Caco-2 (cell line): ENCODE measurements around the gene PKHD1. TPM values are rescaled to one million over a fixed set of nuclear protein-coding genes. Genes with fewer than 3 reads are reported as not detected.

Experiments
- BruUV-seq: library from RNA; stranded (reverse); fragments of 400-500 nt; replicated peaks from 2 replicates; lab custom pipeline; 2021; lab: Mats Ljungman, UMichigan
- CTCF ChIA-PET: fragments of 300-600 bp; sonication (Branson Sonifier 250); formaldehyde crosslinking; loops from one replicate; lab custom pipeline; 2022; ENCODE audit warnings: antibody characterized with exemption; lab: Charles Lee
- POLR2A ChIA-PET: fragments of 300-600 bp; sonication (Branson Sonifier 250); formaldehyde crosslinking; loops from one replicate; lab custom pipeline; 2022; ENCODE audit warnings: antibody characterized with exemption; lab: Charles Lee
- DNase-seq, 2 experiments: peaks; one replicate each; pipeline versions ENCODE4 v3.0.0 to v3.0.0-alpha.2; 2020 to 2022
- H3K27me3 ChIP-seq: replicated peaks from 2 replicates; pipeline ENCODE4 v1.6.0; 2011; ENCODE audit warnings: low read length; ENCODE audit not compliant: control insufficient read depth, insufficient read depth
- H3K36me3 ChIP-seq: 2 replicates; pipeline ENCODE4 v1.5.1; 2011; ENCODE audit warnings: low read length; ENCODE audit not compliant: control insufficient read depth, insufficient read depth
- H3K4me1 ChIP-seq: fragments of 250-450 bp; sonication (Bioruptor Pico); 2 replicates; pipeline ENCODE4 v1.5.1; 2020; ENCODE audit warnings: mild to moderate bottlenecking
- H3K4me3 ChIP-seq: 2 replicates; pipeline ENCODE4 v1.5.1; 2011; ENCODE audit warnings: low read depth, mild to moderate bottlenecking, control low read depth, low read length
- H3K9me3 ChIP-seq: fragments of 250-450 bp; sonication (Bioruptor Pico); 2 replicates; pipeline ENCODE4 v1.5.1; 2020; ENCODE audit warnings: mild to moderate bottlenecking, moderate library complexity
- H3K27ac Mint-ChIP-seq: one replicate; pipeline ENCODE4 v1.8.0; 2022; ENCODE audit warnings: mixed read lengths; ENCODE audit not compliant: unreplicated experiment
- H3K27me3 Mint-ChIP-seq: one replicate; pipeline ENCODE4 v1.8.0; 2022; ENCODE audit warnings: mixed read lengths; ENCODE audit not compliant: insufficient read depth, unreplicated experiment
- H3K36me3 Mint-ChIP-seq: one replicate; pipeline ENCODE4 v1.8.0; 2022; ENCODE audit warnings: mild to moderate bottlenecking, mixed read lengths; ENCODE audit not compliant: insufficient read depth, unreplicated experiment
- H3K4me1 Mint-ChIP-seq: one replicate; pipeline ENCODE4 v1.8.0; 2022; ENCODE audit warnings: low read depth, mixed read lengths; ENCODE audit not compliant: unreplicated experiment
- H3K4me3 Mint-ChIP-seq: one replicate; pipeline ENCODE4 v1.8.0; 2022; ENCODE audit warnings: mild to moderate bottlenecking, moderate library complexity, mixed read lengths; ENCODE audit not compliant: unreplicated experiment
- H3K9me3 Mint-ChIP-seq: one replicate; pipeline ENCODE4 v1.8.0; 2022; ENCODE audit warnings: mixed read lengths; ENCODE audit not compliant: unreplicated experiment
- intact Hi-C: fragments of 100-400 bp; cut with micrococcal nuclease; formaldehyde crosslinking; loops from one replicate; pipeline ENCODE4 v1.10.0; 2022; ENCODE audit not compliant: unreplicated experiment
- total RNA-seq: library from RNA; stranded (reverse); gene quantifications from 2 replicates; pipeline ENCODE4 v1.2.3, GENCODE V29; 2022
- TF ChIP-seq, protein P1 (sequence below), 2 experiments: fragments of 200-600 bp in 1 of 2; IDR thresholded peaks; 1 replicate in 1 of 2; 2 replicates in 1 of 2; pipeline versions ENCODE4 v1.5.1 to v1.8.0; 2011 to 2022; ENCODE audit warnings: antibody characterized with exemption in 1 of 2, control low read depth in 1 of 2, inconsistent platforms in 1 of 2, low read depth in 1 of 2, low read length in 1 of 2, mild to moderate bottlenecking in 1 of 2, moderate library complexity in 1 of 2; ENCODE audit not compliant: insufficient read depth in 1 of 2, severe bottlenecking in 1 of 2, unreplicated experiment in 1 of 2

The PKHD1 gene
- total RNA-seq, 1 experiment from 2014 or later: 3.3 TPM

DNA sequence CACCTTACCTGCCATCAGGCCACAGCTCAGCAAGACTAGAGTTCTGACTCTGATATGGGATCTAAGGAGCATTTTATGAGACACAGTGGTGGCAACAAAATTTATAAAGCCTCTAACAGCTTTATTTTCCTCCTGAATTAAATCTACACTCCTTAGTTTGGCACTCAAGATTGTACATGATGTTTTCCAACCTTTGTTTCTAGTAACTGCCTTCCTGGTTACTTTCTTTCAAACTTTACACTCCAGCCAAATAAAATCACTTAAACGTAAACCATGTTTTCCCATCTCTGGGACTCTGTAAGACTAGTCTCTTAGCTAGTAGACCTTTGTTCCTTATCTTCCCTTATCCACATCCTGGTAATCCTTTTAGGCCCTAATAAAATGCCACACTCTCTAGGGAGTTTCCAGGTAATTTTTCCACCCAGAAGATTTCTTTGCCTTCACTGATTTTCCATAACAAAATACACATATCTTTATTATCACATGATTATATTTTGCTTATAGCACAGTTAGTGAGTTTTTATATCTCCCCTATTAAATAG is 92.1 kb downstream of the PKHD1 start:
- H3K4me3 ChIP-seq: no peak overlapping the region
- Mint-ChIP-seq H3K27ac (peak overlapping the region; percentile 77), H3K36me3 (no peaks in the 10 kb centered on the region), H3K4me1 (peaks cover 26% of the 10 kb centered on the region), H3K9me3 (no peaks in the 10 kb centered on the region), H3K4me3 (peak overlapping the region; percentile 44), H3K27me3 (no peaks in the 10 kb centered on the region)
- peaks cover 15% of the 10 kb centered on the region for H3K4me1 ChIP-seq
- CTCF ChIA-PET: no interaction called here
- H3K9me3 ChIP-seq: no peaks in the 10 kb centered on the region
- intact Hi-C loops: no loop called here
- no TSS peak for BruUV-seq
- TF ChIP-seq, protein P1, sequence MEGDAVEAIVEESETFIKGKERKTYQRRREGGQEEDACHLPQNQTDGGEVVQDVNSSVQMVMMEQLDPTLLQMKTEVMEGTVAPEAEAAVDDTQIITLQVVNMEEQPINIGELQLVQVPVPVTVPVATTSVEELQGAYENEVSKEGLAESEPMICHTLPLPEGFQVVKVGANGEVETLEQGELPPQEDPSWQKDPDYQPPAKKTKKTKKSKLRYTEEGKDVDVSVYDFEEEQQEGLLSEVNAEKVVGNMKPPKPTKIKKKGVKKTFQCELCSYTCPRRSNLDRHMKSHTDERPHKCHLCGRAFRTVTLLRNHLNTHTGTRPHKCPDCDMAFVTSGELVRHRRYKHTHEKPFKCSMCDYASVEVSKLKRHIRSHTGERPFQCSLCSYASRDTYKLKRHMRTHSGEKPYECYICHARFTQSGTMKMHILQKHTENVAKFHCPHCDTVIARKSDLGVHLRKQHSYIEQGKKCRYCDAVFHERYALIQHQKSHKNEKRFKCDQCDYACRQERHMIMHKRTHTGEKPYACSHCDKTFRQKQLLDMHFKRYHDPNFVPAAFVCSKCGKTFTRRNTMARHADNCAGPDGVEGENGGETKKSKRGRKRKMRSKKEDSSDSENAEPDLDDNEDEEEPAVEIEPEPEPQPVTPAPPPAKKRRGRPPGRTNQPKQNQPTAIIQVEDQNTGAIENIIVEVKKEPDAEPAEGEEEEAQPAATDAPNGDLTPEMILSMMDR (IDR thresholded peaks at IDR 0.05; ENCODE audit: insufficient read depth in 1 of 2, low read depth in 1 of 2, low read length in 1 of 2, severe bottlenecking in 1 of 2, unreplicated experiment in 1 of 2): no peak
- no peak for DNase-seq
- POLR2A ChIA-PET: no interaction called here
- H3K36me3 ChIP-seq: no peaks in the 10 kb centered on the region
- no peaks in the 10 kb centered on the region for H3K27me3 ChIP-seq

DNA sequence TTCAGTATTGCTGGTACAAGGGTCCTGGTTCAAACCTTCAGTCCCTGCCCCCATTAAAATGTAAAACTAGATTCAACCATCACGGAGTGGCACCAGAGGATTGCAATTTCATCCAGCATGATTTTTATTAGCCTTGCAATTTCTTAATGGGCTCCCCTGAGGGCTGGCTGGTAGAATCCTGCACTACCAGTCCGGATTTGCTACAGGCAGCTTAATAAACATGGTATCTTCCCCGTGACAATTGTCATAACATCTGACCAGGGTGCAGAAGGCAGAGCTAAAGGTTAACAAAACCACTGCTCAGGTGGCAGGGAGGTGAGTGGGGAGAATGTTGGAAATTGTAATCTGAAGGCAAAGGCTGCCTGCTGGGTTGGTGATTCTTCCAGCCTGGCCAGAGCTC is 94.5 kb downstream of the PKHD1 start:
- DNase-seq: no peak
- no peaks in the 10 kb centered on the region for H3K9me3 Mint-ChIP-seq
- ChIA-PET CTCF (no interaction called here), POLR2A (no interaction called here)
- H3K4me1 Mint-ChIP-seq: peaks cover 12% of the 10 kb centered on the region
- Histone ChIP-seq H3K27me3 (no peaks in the 10 kb centered on the region), H3K36me3 (no peaks in the 10 kb centered on the region), H3K9me3 (no peaks in the 10 kb centered on the region), H3K4me3 (no peak overlapping the region), H3K4me1 (peaks cover 14% of the 10 kb centered on the region)
- TF ChIP-seq, protein P1 (IDR thresholded peaks at IDR 0.05; ENCODE audit: insufficient read depth in 1 of 2, low read depth in 1 of 2, low read length in 1 of 2, severe bottlenecking in 1 of 2, unreplicated experiment in 1 of 2): no peak
- no peaks in the 10 kb centered on the region for H3K36me3 Mint-ChIP-seq
- BruUV-seq: no TSS peak
- intact Hi-C loops: no loop called here
- H3K27me3 Mint-ChIP-seq: no peaks in the 10 kb centered on the region
- H3K27ac Mint-ChIP-seq: no peak overlapping the region
- H3K4me3 Mint-ChIP-seq: no peak overlapping the region

DNA sequence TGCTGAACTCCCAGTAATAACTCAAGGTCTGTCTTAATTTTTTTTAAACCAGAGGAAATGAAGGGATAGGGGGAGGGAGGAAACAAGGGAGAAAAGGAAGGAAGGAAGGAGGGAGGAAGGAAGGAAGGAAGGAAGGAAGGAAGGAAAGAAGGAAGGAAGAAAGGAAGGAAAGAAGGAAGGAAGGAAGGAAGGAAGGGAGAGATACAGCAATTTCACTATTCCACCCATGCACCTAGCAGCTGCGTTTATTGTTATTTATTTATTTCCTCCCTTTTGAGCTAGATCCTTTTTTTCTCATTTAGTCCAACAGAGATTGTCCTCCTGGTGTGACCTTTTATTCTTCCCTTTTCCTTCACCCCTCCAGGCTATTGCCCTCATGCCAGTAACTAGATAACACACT is 97.6 kb downstream of the PKHD1 start:
- no TSS peak for BruUV-seq
- no peaks in the 10 kb centered on the region for H3K36me3 ChIP-seq
- no peak overlapping the region for H3K4me3 ChIP-seq
- H3K4me1 ChIP-seq: peaks cover 4% of the 10 kb centered on the region
- no peaks in the 10 kb centered on the region for H3K9me3 Mint-ChIP-seq
- H3K27me3 ChIP-seq: no peaks in the 10 kb centered on the region
- CTCF ChIA-PET: no interaction called here
- no peak overlapping the region for H3K4me3 Mint-ChIP-seq
- POLR2A ChIA-PET: no interaction called here
- H3K9me3 ChIP-seq: no peaks in the 10 kb centered on the region
- H3K27me3 Mint-ChIP-seq: no peaks in the 10 kb centered on the region
- H3K4me1 Mint-ChIP-seq: peaks cover 3% of the 10 kb centered on the region
- TF ChIP-seq, protein P1 (IDR thresholded peaks at IDR 0.05; ENCODE audit: insufficient read depth in 1 of 2, low read depth in 1 of 2, low read length in 1 of 2, severe bottlenecking in 1 of 2, unreplicated experiment in 1 of 2): no peak
- intact Hi-C loops: no loop called here
- H3K27ac Mint-ChIP-seq: no peak overlapping the region
- H3K36me3 Mint-ChIP-seq: no peaks in the 10 kb centered on the region
- DNase-seq: no peak
